ENCODE results near the gene ATXN3L.

ATXN3L gene

GRCh38 chrX:13275031-13275430 is 44.8 kb downstream of the ATXN3L start:
- ATAC-seq (ENCODE audit: insufficient read depth, low read depth): no peak
- Histone ChIP-seq H2AFZ (ENCODE audit: low read depth, low read length) (no peak overlapping the region), H3K4me2 (ENCODE audit: insufficient read depth, low read length) (no peak overlapping the region), H3K9ac (ENCODE audit: low read depth, low read length) (no peak overlapping the region), H3K27ac (ENCODE audit: low read length) (no peak overlapping the region), H3K4me1 (ENCODE audit: insufficient read depth, low read length) (no peaks in the 10 kb centered on the region), H3K79me2 (ENCODE audit: insufficient read depth, low read length) (no peaks in the 10 kb centered on the region), H3K27me3 (ENCODE audit: insufficient read depth, low read length, poor library complexity) (no peaks in the 10 kb centered on the region), H4K20me1 (ENCODE audit: insufficient read depth, low read length) (no peaks in the 10 kb centered on the region), H3K36me3 (ENCODE audit: insufficient read depth, low read length) (no peaks in the 10 kb centered on the region), H3K9me3 (ENCODE audit: insufficient read depth, low read length, severe bottlenecking) (no peaks in the 10 kb centered on the region), H3K4me3 (ENCODE audit: low read depth in 1 of 2, low read length in 2 of 2) (no peak overlapping the region)
- TF ChIP-seq CTCF (IDR thresholded peaks at IDR 0.05; ENCODE audit: borderline replicate concordance, extremely low read depth, low read length, poor library complexity, severe bottlenecking) (no peak), EZH2 (IDR thresholded peaks at IDR 0.05; ENCODE audit: borderline replicate concordance, low read depth, low read length, severe bottlenecking) (no peak)
- DNase-seq: no peak

- Histone ChIP-seq H3K9me3 (ENCODE audit: insufficient read depth, low read length, severe bottlenecking) (no peaks in the 10 kb centered on the region), H4K20me1 (ENCODE audit: insufficient read depth, low read length) (no peaks in the 10 kb centered on the region), H3K27ac (ENCODE audit: low read length) (no peak overlapping the region), H3K27me3 (ENCODE audit: insufficient read depth, low read length, poor library complexity) (no peaks in the 10 kb centered on the region), H3K36me3 (ENCODE audit: insufficient read depth, low read length) (no peaks in the 10 kb centered on the region), H2AFZ (ENCODE audit: low read depth, low read length) (no peak overlapping the region), H3K79me2 (ENCODE audit: insufficient read depth, low read length) (no peaks in the 10 kb centered on the region), H3K4me1 (ENCODE audit: insufficient read depth, low read length) (no peaks in the 10 kb centered on the region), H3K4me3 (ENCODE audit: low read depth in 1 of 2, low read length in 2 of 2) (no peak overlapping the region), H3K4me2 (ENCODE audit: insufficient read depth, low read length) (no peak overlapping the region), H3K9ac (ENCODE audit: low read depth, low read length) (no peak overlapping the region)
- TF ChIP-seq EZH2 (IDR thresholded peaks at IDR 0.05; ENCODE audit: borderline replicate concordance, low read depth, low read length, severe bottlenecking) (no peak), CTCF (IDR thresholded peaks at IDR 0.05; ENCODE audit: borderline replicate concordance, extremely low read depth, low read length, poor library complexity, severe bottlenecking) (no peak)
- ATAC-seq (ENCODE audit: insufficient read depth, low read depth) (no peak), DNase-seq (no peak)
These were observed 47.4 kb downstream of the ATXN3L start for GRCh38 chrX:13272426-13272825.

GRCh38 chrX:13271511-13271910 is 48.3 kb downstream of the ATXN3L start:
- DNase-seq: no peak
- no peaks in the 10 kb centered on the region for H4K20me1 ChIP-seq (ENCODE audit: insufficient read depth, low read length)
- no peak overlapping the region for H3K9ac ChIP-seq (ENCODE audit: low read depth, low read length)
- ATAC-seq (ENCODE audit: insufficient read depth, low read depth): no peak
- no peak overlapping the region for H2AFZ ChIP-seq (ENCODE audit: low read depth, low read length)
- TF ChIP-seq CTCF (IDR thresholded peaks at IDR 0.05; ENCODE audit: borderline replicate concordance, extremely low read depth, low read length, poor library complexity, severe bottlenecking) (no peak), EZH2 (IDR thresholded peaks at IDR 0.05; ENCODE audit: borderline replicate concordance, low read depth, low read length, severe bottlenecking) (no peak)
- H3K9me3 ChIP-seq (ENCODE audit: insufficient read depth, low read length, severe bottlenecking): no peaks in the 10 kb centered on the region
- no peaks in the 10 kb centered on the region for H3K27me3 ChIP-seq (ENCODE audit: insufficient read depth, low read length, poor library complexity)
- no peaks in the 10 kb centered on the region for H3K79me2 ChIP-seq (ENCODE audit: insufficient read depth, low read length)
- no peak overlapping the region for H3K27ac ChIP-seq (ENCODE audit: low read length)
- H3K4me2 ChIP-seq (ENCODE audit: insufficient read depth, low read length): no peak overlapping the region
- H3K4me1 ChIP-seq (ENCODE audit: insufficient read depth, low read length): no peaks in the 10 kb centered on the region
- no peak overlapping the region for H3K4me3 ChIP-seq (ENCODE audit: low read depth in 1 of 2, low read length in 2 of 2)
- no peaks in the 10 kb centered on the region for H3K36me3 ChIP-seq (ENCODE audit: insufficient read depth, low read length)

GRCh38 chrX:13270360-13270759 is 49.5 kb downstream of the ATXN3L start:
- Histone ChIP-seq H3K4me3 (ENCODE audit: low read depth in 1 of 2, low read length in 2 of 2) (no peak overlapping the region), H2AFZ (ENCODE audit: low read depth, low read length) (no peak overlapping the region), H3K4me2 (ENCODE audit: insufficient read depth, low read length) (no peak overlapping the region), H3K79me2 (ENCODE audit: insufficient read depth, low read length) (no peaks in the 10 kb centered on the region), H3K27ac (ENCODE audit: low read length) (no peak overlapping the region), H3K27me3 (ENCODE audit: insufficient read depth, low read length, poor library complexity) (no peaks in the 10 kb centered on the region), H3K9me3 (ENCODE audit: insufficient read depth, low read length, severe bottlenecking) (no peaks in the 10 kb centered on the region), H3K36me3 (ENCODE audit: insufficient read depth, low read length) (no peaks in the 10 kb centered on the region), H3K9ac (ENCODE audit: low read depth, low read length) (no peak overlapping the region), H3K4me1 (ENCODE audit: insufficient read depth, low read length) (no peaks in the 10 kb centered on the region), H4K20me1 (ENCODE audit: insufficient read depth, low read length) (no peaks in the 10 kb centered on the region)
- ATAC-seq (ENCODE audit: insufficient read depth, low read depth): no peak
- TF ChIP-seq EZH2 (IDR thresholded peaks at IDR 0.05; ENCODE audit: borderline replicate concordance, low read depth, low read length, severe bottlenecking) (no peak), CTCF (IDR thresholded peaks at IDR 0.05; ENCODE audit: borderline replicate concordance, extremely low read depth, low read length, poor library complexity, severe bottlenecking) (no peak)
- no peak for DNase-seq

Data from DND-41 (cell line).